ENCODE measurements around the gene CCDC198.
A peak's percentile ranks its signal among the peaks of the same experiment; 100 is the strongest.

CCDC198 gene

GRCh38 chr14:57493467-57494181 lies at the start of gene CCDC198:
Gene CCDC198 (minus strand): TSS chr14:57493857. CDS start chr14:57493715, 142 bp downstream.
- DNase-seq (ENCODE audit: low read depth, low spot score), result peak; percentile 46
- in situ Hi-C loops (cut with HindIII; ENCODE audit: low sequenced_read_pairs), result no loop called here
- TF ChIP-seq, protein P1, sequence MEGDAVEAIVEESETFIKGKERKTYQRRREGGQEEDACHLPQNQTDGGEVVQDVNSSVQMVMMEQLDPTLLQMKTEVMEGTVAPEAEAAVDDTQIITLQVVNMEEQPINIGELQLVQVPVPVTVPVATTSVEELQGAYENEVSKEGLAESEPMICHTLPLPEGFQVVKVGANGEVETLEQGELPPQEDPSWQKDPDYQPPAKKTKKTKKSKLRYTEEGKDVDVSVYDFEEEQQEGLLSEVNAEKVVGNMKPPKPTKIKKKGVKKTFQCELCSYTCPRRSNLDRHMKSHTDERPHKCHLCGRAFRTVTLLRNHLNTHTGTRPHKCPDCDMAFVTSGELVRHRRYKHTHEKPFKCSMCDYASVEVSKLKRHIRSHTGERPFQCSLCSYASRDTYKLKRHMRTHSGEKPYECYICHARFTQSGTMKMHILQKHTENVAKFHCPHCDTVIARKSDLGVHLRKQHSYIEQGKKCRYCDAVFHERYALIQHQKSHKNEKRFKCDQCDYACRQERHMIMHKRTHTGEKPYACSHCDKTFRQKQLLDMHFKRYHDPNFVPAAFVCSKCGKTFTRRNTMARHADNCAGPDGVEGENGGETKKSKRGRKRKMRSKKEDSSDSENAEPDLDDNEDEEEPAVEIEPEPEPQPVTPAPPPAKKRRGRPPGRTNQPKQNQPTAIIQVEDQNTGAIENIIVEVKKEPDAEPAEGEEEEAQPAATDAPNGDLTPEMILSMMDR (IDR thresholded peaks at IDR 0.05; ENCODE audit: low read depth, low read length), result no peak
- H3K4me3 ChIP-seq (ENCODE audit: low read depth, low read length), result no peak within 1 kb of the TSS

- peak; percentile 16 for DNase-seq (ENCODE audit: low read depth, low spot score)
- TF ChIP-seq, protein P1 (IDR thresholded peaks at IDR 0.05; ENCODE audit: low read depth, low read length), result peak; percentile 26
These were observed 39.6 kb upstream of the CCDC198 start for GRCh38 chr14:57533214-57533613.

DNA sequence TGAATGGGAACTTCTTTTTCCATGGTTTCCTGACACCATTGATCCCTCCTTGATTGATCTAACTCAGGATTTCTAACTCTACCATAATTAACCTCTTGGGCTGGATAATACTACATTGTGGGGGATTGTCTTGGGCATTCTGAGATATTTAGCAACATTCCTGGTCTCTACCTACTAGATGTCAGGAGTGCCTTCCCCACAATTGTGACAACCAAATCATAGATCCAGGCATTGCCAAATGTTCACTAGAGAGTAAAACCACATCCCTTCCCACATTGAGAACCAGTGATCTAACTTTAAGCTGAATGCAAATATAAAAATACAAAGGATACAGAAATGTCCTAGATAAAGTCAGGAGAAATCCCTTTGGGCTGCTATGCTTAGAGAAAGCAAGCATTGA lies 36.9 kb upstream of the CCDC198 start:
- no peak for DNase-seq (ENCODE audit: low read depth, low spot score)
- in situ Hi-C loops (cut with HindIII; ENCODE audit: low sequenced_read_pairs), result no loop called here
- H3K4me3 ChIP-seq (ENCODE audit: low read depth, low read length), result no peak overlapping the region
- TF ChIP-seq, protein P1 (IDR thresholded peaks at IDR 0.05; ENCODE audit: low read depth, low read length), result no peak

More at GRCh38 chr14:57533214-57533613, 39.6 kb upstream of the CCDC198 start:
- H3K4me3 ChIP-seq (ENCODE audit: low read depth, low read length), result no peak overlapping the region
- in situ Hi-C loops (cut with HindIII; ENCODE audit: low sequenced_read_pairs), result no loop called here

DNA sequence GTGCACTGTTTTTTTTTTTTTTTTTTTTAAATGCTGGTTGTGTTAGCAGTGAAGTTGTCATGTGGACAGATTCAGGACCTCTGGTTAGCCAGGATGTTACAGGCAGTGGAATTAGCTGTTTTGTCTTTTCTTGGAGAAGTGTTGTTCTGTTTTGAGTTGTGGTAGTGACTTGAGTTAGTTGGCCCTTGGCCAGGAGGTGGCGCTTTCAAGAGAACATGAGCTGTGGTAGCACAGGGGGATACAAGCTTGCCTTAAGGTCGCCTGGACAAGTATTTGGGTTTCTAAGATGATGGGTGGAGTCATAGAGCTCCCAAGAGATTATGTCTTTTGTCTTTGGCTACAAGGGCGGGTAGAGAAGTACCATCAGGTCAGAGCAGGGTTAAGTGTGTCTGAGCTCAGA lies 33.3 kb upstream of the CCDC198 start:
- no peak for DNase-seq (ENCODE audit: low read depth, low spot score)
- in situ Hi-C loops (cut with HindIII; ENCODE audit: low sequenced_read_pairs), result no loop called here
- TF ChIP-seq, protein P1 (IDR thresholded peaks at IDR 0.05; ENCODE audit: low read depth, low read length), result no peak
- no peak overlapping the region for H3K4me3 ChIP-seq (ENCODE audit: low read depth, low read length)

DNA sequence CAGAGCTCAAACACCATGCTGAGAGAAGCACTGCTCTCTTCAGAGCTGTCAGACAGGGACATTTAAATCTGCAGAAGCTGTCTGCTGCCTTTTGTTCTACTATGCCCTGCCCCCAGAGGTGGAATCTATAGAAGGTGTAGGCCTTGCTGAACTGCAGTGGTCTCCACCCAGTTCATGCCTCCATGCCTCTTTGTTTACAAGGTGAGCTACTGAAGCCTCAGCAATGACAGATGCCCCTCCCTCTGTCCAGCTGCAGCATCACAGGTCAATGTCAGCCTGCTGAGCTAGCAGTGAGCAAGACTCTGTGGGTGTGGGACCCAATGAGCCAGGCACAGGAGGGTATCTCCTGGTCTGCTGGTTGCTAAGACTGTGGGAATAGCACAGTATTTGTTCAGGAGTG lies 25.4 kb upstream of the CCDC198 start:
- in situ Hi-C loops (cut with HindIII; ENCODE audit: low sequenced_read_pairs), result no loop called here

DNA sequence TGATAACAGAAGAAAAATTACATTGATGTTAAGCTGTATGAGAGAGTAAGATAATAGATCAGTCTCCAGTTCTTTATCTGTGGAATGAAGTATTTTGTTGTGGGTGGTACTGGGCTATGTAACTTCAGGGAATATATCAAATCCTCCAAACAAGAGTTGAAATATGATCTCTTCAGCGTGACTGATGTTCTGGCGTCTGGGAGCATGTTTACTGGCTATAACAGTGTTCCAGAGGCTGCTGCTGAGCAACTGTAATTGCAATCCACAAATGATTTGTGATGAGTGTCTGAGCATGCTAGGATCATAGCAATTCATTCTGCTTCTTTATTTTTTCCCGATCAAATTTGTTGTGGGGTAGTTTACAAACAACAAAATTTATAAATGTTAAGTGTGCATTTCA lies 18.6 kb upstream of the CCDC198 start:
- H3K4me3 ChIP-seq (ENCODE audit: low read depth, low read length), result no peak overlapping the region
- TF ChIP-seq, protein P1 (IDR thresholded peaks at IDR 0.05; ENCODE audit: low read depth, low read length), result no peak
- no peak for DNase-seq (ENCODE audit: low read depth, low spot score)
- in situ Hi-C loops (cut with HindIII; ENCODE audit: low sequenced_read_pairs), result no loop called here

More for the DNA sequence above, 25.4 kb upstream of the CCDC198 start:
- no peak overlapping the region for H3K4me3 ChIP-seq (ENCODE audit: low read depth, low read length)
- TF ChIP-seq, protein P1 (IDR thresholded peaks at IDR 0.05; ENCODE audit: low read depth, low read length), result no peak
- no peak for DNase-seq (ENCODE audit: low read depth, low spot score)
